ENCODE data around the gene ANXA2.

The ANXA2 gene

GRCh38 chr15:60301024-60301423 is 96.8 kb downstream of the ANXA2 start:
- no peaks in the 10 kb centered on the region for H4K20me1 ChIP-seq (ENCODE audit: insufficient read depth, low read length, poor library complexity, severe bottlenecking)
- H2AFZ ChIP-seq (ENCODE audit: low read length): no peak overlapping the region
- no peaks in the 10 kb centered on the region for H3K36me3 ChIP-seq (ENCODE audit: insufficient read depth, low read length)
- H3K4me3 ChIP-seq (ENCODE audit: low read length, poor library complexity, severe bottlenecking): no peak overlapping the region
- no peaks in the 10 kb centered on the region for H3K27me3 ChIP-seq (ENCODE audit: insufficient read depth, low read length, poor library complexity, severe bottlenecking)
- H3K4me1 ChIP-seq (ENCODE audit: insufficient read depth, low read length, poor library complexity, severe bottlenecking): no peaks in the 10 kb centered on the region
- H3K9me2 ChIP-seq (replicated peaks; ENCODE audit: low read depth, low read length): no peaks in the 10 kb centered on the region
- no peaks in the 10 kb centered on the region for H3F3A ChIP-seq (ENCODE audit: low read depth)
- no peak overlapping the region for H3K9ac ChIP-seq (ENCODE audit: low read depth, low read length, poor library complexity, severe bottlenecking)
- no peak for TF ChIP-seq EZH2phosphoT487 (IDR thresholded peaks at IDR 0.05; ENCODE audit: borderline replicate concordance)
- TF ChIP-seq CTCF (conservative IDR thresholded peaks at IDR 0.05; ENCODE audit: low read length): no peak
- H3K4me2 ChIP-seq (ENCODE audit: low read depth, low read length, poor library complexity, severe bottlenecking): no peak overlapping the region
- H3K9me3 ChIP-seq (ENCODE audit: insufficient read depth, low read depth, low read length): no peaks in the 10 kb centered on the region
- no peaks in the 10 kb centered on the region for H3K79me2 ChIP-seq (ENCODE audit: insufficient read depth, low read length)

- H3K36me3 ChIP-seq (ENCODE audit: insufficient read depth, low read length): no peaks in the 10 kb centered on the region
- peaks cover 3% of the 10 kb centered on the region; the same call in 1 of the 2 replicates for H3K9me3 ChIP-seq (ENCODE audit: insufficient read depth, low read depth, low read length)
- H3K27me3 ChIP-seq (ENCODE audit: insufficient read depth, low read length, poor library complexity, severe bottlenecking): no peaks in the 10 kb centered on the region
- H4K20me1 ChIP-seq (ENCODE audit: insufficient read depth, low read length, poor library complexity, severe bottlenecking): no peaks in the 10 kb centered on the region
- no peaks in the 10 kb centered on the region for H3K4me1 ChIP-seq (ENCODE audit: insufficient read depth, low read length, poor library complexity, severe bottlenecking)
- H3K9me2 ChIP-seq (replicated peaks; ENCODE audit: low read depth, low read length): no peaks in the 10 kb centered on the region
- H3K4me2 ChIP-seq (ENCODE audit: low read depth, low read length, poor library complexity, severe bottlenecking): no peak overlapping the region
- no peak overlapping the region for H2AFZ ChIP-seq (ENCODE audit: low read length)
- H3K79me2 ChIP-seq (ENCODE audit: insufficient read depth, low read length): no peaks in the 10 kb centered on the region
- TF ChIP-seq EZH2phosphoT487 (IDR thresholded peaks at IDR 0.05; ENCODE audit: borderline replicate concordance): no peak
- no peaks in the 10 kb centered on the region for H3F3A ChIP-seq (ENCODE audit: low read depth)
- no peak overlapping the region for H3K4me3 ChIP-seq (ENCODE audit: low read length, poor library complexity, severe bottlenecking)
- no peak overlapping the region for H3K9ac ChIP-seq (ENCODE audit: low read depth, low read length, poor library complexity, severe bottlenecking)
These were observed 98.2 kb downstream of the ANXA2 start for GRCh38 chr15:60299452-60300047.

All from Loucy (cell line).